IPS-18a (cell line): Measurements from ENCODE around the gene ACVR2B.

Experiments used
- H3K27ac ChIP-seq: one replicate; pipeline ENCODE4 v1.5.1; 2013; ENCODE audit warnings: low read length
- H3K27me3 ChIP-seq: one replicate; pipeline ENCODE4 v1.6.1; 2013; ENCODE audit warnings: mild to moderate bottlenecking, low read length; ENCODE audit not compliant: control insufficient read depth, insufficient read depth
- H3K36me3 ChIP-seq: one replicate; pipeline ENCODE4 v1.6.1; 2013; ENCODE audit warnings: low read depth, low read length; ENCODE audit not compliant: control insufficient read depth
- H3K4me1 ChIP-seq: one replicate; pipeline ENCODE4 v1.6.1; 2013; ENCODE audit warnings: low read depth, low read length; ENCODE audit not compliant: control insufficient read depth
- H3K4me3 ChIP-seq: one replicate; pipeline ENCODE4 v1.5.1; 2013; ENCODE audit warnings: low read length
- H3K9ac ChIP-seq: one replicate; pipeline ENCODE4 v1.6.1; 2013; ENCODE audit warnings: mild to moderate bottlenecking, low read length, moderate library complexity
- H3K9me3 ChIP-seq: one replicate; pipeline ENCODE4 v1.6.1; 2013; ENCODE audit warnings: low read depth, low read length; ENCODE audit not compliant: control insufficient read depth

Gene ACVR2B

GRCh38 chr3:38491215-38491614 is 37.5 kb downstream of the ACVR2B start:
- Histone ChIP-seq H3K36me3 (peaks cover 8% of the 10 kb centered on the region), H3K27me3 (no peaks in the 10 kb centered on the region), H3K27ac (no peak overlapping the region), H3K9me3 (no peaks in the 10 kb centered on the region), H3K4me1 (no peaks in the 10 kb centered on the region), H3K9ac (no peak overlapping the region), H3K4me3 (no peak overlapping the region)

GRCh38 chr3:38493031-38493430 is 39.3 kb downstream of the ACVR2B start:
- Histone ChIP-seq H3K27me3 (no peaks in the 10 kb centered on the region), H3K4me1 (peaks cover 5% of the 10 kb centered on the region), H3K27ac (no peak overlapping the region), H3K4me3 (no peak overlapping the region), H3K36me3 (peaks cover 2% of the 10 kb centered on the region), H3K9ac (no peak overlapping the region), H3K9me3 (no peaks in the 10 kb centered on the region)

- H3K27ac ChIP-seq, result peak within 1 kb of the TSS; percentile 2
- peak within 1 kb of the TSS; percentile 82 for H3K9ac ChIP-seq
- H3K9me3 ChIP-seq, result no peaks in the 10 kb centered on the region
- peaks cover 5% of the 10 kb centered on the region for H3K4me1 ChIP-seq
- H3K4me3 ChIP-seq, result peak within 1 kb of the TSS; percentile 92
- H3K27me3 ChIP-seq, result no peaks in the 10 kb centered on the region
- H3K36me3 ChIP-seq, result peaks cover 10% of the 10 kb centered on the region
Measured at GRCh38 chr3:38496131-38496910, 42.6 kb downstream of the ACVR2B start, which contains the start of gene EXOG. Gene EXOG, plus strand, starts transcription at chr3:38496340. Its CDS starts 28 bp downstream, at chr3:38496368.

GRCh38 chr3:38497031-38497430 is 43.3 kb downstream of the ACVR2B start:
- Histone ChIP-seq H3K9ac (peak overlapping the region; percentile 82), H3K27me3 (no peaks in the 10 kb centered on the region), H3K4me3 (peak overlapping the region; percentile 92), H3K27ac (no peak overlapping the region), H3K4me1 (peaks cover 5% of the 10 kb centered on the region), H3K36me3 (peaks cover 14% of the 10 kb centered on the region), H3K9me3 (no peaks in the 10 kb centered on the region)

- Histone ChIP-seq H3K36me3 (peaks cover 36% of the 10 kb centered on the region), H3K4me1 (peaks cover 5% of the 10 kb centered on the region), H3K9me3 (no peaks in the 10 kb centered on the region), H3K27me3 (no peaks in the 10 kb centered on the region), H3K4me3 (no peak overlapping the region), H3K9ac (no peak overlapping the region), H3K27ac (no peak overlapping the region)
Measured at GRCh38 chr3:38500688-38501417, 47.2 kb downstream of the ACVR2B start.

GRCh38 chr3:38507120-38507519 is 53.4 kb downstream of the ACVR2B start:
- Histone ChIP-seq H3K27me3 (no peaks in the 10 kb centered on the region), H3K4me1 (no peaks in the 10 kb centered on the region), H3K9me3 (no peaks in the 10 kb centered on the region), H3K9ac (no peak overlapping the region), H3K4me3 (no peak overlapping the region), H3K27ac (no peak overlapping the region), H3K36me3 (peaks cover 50% of the 10 kb centered on the region)

GRCh38 chr3:38509732-38510131 is 56.0 kb downstream of the ACVR2B start:
- H3K9me3 ChIP-seq, result no peaks in the 10 kb centered on the region
- H3K27ac ChIP-seq, result no peak overlapping the region
- peaks cover 39% of the 10 kb centered on the region for H3K36me3 ChIP-seq
- H3K27me3 ChIP-seq, result no peaks in the 10 kb centered on the region
- no peak overlapping the region for H3K9ac ChIP-seq
- no peaks in the 10 kb centered on the region for H3K4me1 ChIP-seq
- H3K4me3 ChIP-seq, result no peak overlapping the region

- H3K9ac ChIP-seq, result no peak overlapping the region
- no peak overlapping the region for H3K27ac ChIP-seq
- peaks cover 30% of the 10 kb centered on the region for H3K36me3 ChIP-seq
Measured at GRCh38 chr3:38510631-38511030, 56.9 kb downstream of the ACVR2B start.

GRCh38 chr3:38511546-38511945 is 57.9 kb downstream of the ACVR2B start:
- Histone ChIP-seq H3K27me3 (no peaks in the 10 kb centered on the region), H3K4me1 (no peaks in the 10 kb centered on the region), H3K36me3 (peaks cover 29% of the 10 kb centered on the region), H3K9me3 (no peaks in the 10 kb centered on the region), H3K27ac (no peak overlapping the region), H3K9ac (no peak overlapping the region), H3K4me3 (no peak overlapping the region)

More at GRCh38 chr3:38510631-38511030, 56.9 kb downstream of the ACVR2B start:
- H3K27me3 ChIP-seq, result no peaks in the 10 kb centered on the region
- H3K4me3 ChIP-seq, result no peak overlapping the region
- H3K4me1 ChIP-seq, result no peaks in the 10 kb centered on the region
- H3K9me3 ChIP-seq, result no peaks in the 10 kb centered on the region

GRCh38 chr3:38515367-38515766 is 61.7 kb downstream of the ACVR2B start:
- peaks cover 20% of the 10 kb centered on the region for H3K4me1 ChIP-seq
- H3K36me3 ChIP-seq, result peaks cover 10% of the 10 kb centered on the region
- H3K27me3 ChIP-seq, result no peaks in the 10 kb centered on the region
- no peak overlapping the region for H3K27ac ChIP-seq
- no peak overlapping the region for H3K9ac ChIP-seq
- H3K9me3 ChIP-seq, result no peaks in the 10 kb centered on the region
- H3K4me3 ChIP-seq, result no peak overlapping the region

GRCh38 chr3:38516669-38517068 is 63.0 kb downstream of the ACVR2B start:
- no peaks in the 10 kb centered on the region for H3K27me3 ChIP-seq
- H3K9me3 ChIP-seq, result no peaks in the 10 kb centered on the region
- peaks cover 6% of the 10 kb centered on the region for H3K36me3 ChIP-seq
- H3K9ac ChIP-seq, result no peak overlapping the region
- no peak overlapping the region for H3K4me3 ChIP-seq
- H3K4me1 ChIP-seq, result peaks cover 29% of the 10 kb centered on the region
- H3K27ac ChIP-seq, result no peak overlapping the region
